Activated gamma-delta T cell treated with Interleukin-2 at 50 U/mL for 16 hours (primary cell): ENCODE data around the gene RAB19.
"Not testable (repeated sequence)": the region's sequence is repeated elsewhere in the genome, so short reads cannot be mapped to it uniquely, and the experiment has no call there.

Experiments
- DNase-seq: peaks from one replicate; pipeline ENCODE4 v3.0.0-alpha.2; 2020

RAB19 gene

GRCh38 chr7:140402178-140402835 is 1.6 kb upstream of the RAB19 start:
- DNase-seq, result no peak

GRCh38 chr7:140404565-140405065 is 757 bp downstream of the RAB19 start:
- no peak for DNase-seq

- no peak for DNase-seq
Measured at GRCh38 chr7:140415361-140415760, 11.5 kb downstream of the RAB19 start.

- DNase-seq, result not testable (repeated sequence)
Measured at GRCh38 chr7:140415816-140416215, 12.0 kb downstream of the RAB19 start.

GRCh38 chr7:140416560-140416959 is 12.7 kb downstream of the RAB19 start:
- DNase-seq, result no peak

GRCh38 chr7:140417456-140418155 is 13.7 kb downstream of the RAB19 start:
- no peak for DNase-seq

GRCh38 chr7:140418156-140418472 is 14.3 kb downstream of the RAB19 start:
- not testable (repeated sequence) for DNase-seq

GRCh38 chr7:140418653-140419052 is 14.8 kb downstream of the RAB19 start:
- DNase-seq, result no peak

GRCh38 chr7:140421521-140421920 is 17.7 kb downstream of the RAB19 start:
- DNase-seq, result no peak

GRCh38 chr7:140423501-140423900 is 19.6 kb downstream of the RAB19 start:
- DNase-seq, result no peak

GRCh38 chr7:140425718-140426117 is 21.9 kb downstream of the RAB19 start:
- DNase-seq, result no peak

GRCh38 chr7:140426130-140426529 is 22.3 kb downstream of the RAB19 start:
- no peak for DNase-seq

- DNase-seq, result no peak
Measured at GRCh38 chr7:140433396-140433795, 29.5 kb downstream of the RAB19 start.

GRCh38 chr7:140435252-140435895 is 31.5 kb downstream of the RAB19 start:
- DNase-seq, result no peak

GRCh38 chr7:140439359-140439758 is 35.5 kb downstream of the RAB19 start:
- no peak for DNase-seq

GRCh38 chr7:140440593-140440992 is 36.7 kb downstream of the RAB19 start:
- no peak for DNase-seq

- DNase-seq, result no peak
Measured at GRCh38 chr7:140441519-140441918, 37.7 kb downstream of the RAB19 start.

GRCh38 chr7:140446467-140446866 is 42.6 kb downstream of the RAB19 start:
- no peak for DNase-seq

GRCh38 chr7:140447841-140448240 is 44.0 kb downstream of the RAB19 start:
- no peak for DNase-seq

GRCh38 chr7:140448781-140449480 is 45.1 kb downstream of the RAB19 start:
- DNase-seq, result no peak

GRCh38 chr7:140451716-140452115 is 47.9 kb downstream of the RAB19 start:
- DNase-seq, result no peak

GRCh38 chr7:140453273-140453672 is 49.4 kb downstream of the RAB19 start:
- DNase-seq, result no peak
